GM12875 (cell line): ENCODE results near the gene CISH.

Source experiments
- H3K4me3 ChIP-seq: one replicate; pipeline ENCODE4 v1.5.1; 2011; ENCODE audit warnings: low read depth, low read length, control low read depth
- CTCF ChIP-seq: IDR thresholded peaks from 2 replicates; pipeline ENCODE4 v1.5.1; 2011; ENCODE audit warnings: low read depth, mild to moderate bottlenecking, control low read depth, inconsistent platforms, low read length, moderate library complexity, borderline replicate concordance; ENCODE audit not compliant: insufficient read depth

The CISH gene

DNA sequence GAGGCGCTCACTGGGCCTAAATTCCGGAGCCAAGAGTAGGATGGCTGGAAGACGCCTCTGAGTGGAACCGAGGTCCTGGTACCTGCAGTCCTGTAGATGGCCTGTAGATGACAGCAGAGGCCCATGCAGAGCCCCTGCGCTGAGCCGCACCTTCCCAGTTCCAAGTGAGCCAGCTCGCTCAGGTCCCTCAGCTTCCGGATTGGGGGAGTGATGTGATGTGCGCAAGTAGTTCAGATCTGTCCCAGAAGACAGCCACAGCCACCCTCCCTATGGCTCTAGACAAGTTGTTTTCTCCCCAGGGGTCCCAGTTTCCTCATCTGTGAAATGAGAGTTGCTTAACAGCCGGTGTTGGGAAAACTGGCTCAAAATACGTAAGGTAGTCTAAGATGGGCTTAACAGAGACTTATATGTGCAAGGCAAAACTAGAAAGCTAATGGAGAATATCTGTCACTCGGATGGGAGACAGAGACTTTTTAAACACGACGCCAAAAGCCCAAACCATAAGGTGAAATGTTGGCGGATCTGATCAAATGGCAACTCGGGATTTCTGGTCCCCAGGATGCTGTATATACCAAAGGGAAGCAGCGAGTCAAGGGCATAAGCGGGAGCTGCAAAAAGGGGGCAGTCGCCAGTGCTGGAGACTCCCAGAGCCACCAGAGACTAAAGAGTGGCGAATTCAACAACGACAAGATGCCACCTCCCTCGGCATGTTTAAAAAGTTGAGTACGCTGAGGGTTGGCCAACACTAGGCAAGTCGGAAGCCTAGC, 4.6 kb upstream of the CISH start:
- H3K4me3 ChIP-seq = peak overlapping the region; percentile 43
- peak; percentile 100 for TF ChIP-seq CTCF

DNA sequence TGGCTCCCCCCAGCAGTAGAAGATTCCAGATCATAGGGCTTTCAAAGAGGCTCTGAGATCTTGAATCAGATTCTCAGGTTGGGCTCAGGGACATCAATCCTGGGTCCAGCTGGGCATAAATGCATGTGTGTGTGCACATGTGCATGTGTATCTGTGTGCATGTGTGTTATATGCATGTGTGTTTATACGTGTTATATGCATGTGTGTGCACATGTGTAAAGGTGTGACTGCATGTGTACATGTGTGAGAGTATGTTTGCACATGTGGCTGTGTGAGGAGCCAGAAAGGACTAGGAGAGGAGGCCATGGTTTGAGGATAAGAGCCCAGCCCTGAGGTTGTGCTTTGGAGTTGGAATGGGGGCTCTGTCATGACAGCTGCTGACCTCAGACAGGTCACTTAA, 3.6 kb upstream of the CISH start:
- H3K4me3 ChIP-seq = no peak overlapping the region
- no peak for TF ChIP-seq CTCF

- no peak for TF ChIP-seq CTCF
- no peak overlapping the region for H3K4me3 ChIP-seq
Measured at GRCh38 chr3:50612970-50613846, 1.6 kb upstream of the CISH start.

DNA sequence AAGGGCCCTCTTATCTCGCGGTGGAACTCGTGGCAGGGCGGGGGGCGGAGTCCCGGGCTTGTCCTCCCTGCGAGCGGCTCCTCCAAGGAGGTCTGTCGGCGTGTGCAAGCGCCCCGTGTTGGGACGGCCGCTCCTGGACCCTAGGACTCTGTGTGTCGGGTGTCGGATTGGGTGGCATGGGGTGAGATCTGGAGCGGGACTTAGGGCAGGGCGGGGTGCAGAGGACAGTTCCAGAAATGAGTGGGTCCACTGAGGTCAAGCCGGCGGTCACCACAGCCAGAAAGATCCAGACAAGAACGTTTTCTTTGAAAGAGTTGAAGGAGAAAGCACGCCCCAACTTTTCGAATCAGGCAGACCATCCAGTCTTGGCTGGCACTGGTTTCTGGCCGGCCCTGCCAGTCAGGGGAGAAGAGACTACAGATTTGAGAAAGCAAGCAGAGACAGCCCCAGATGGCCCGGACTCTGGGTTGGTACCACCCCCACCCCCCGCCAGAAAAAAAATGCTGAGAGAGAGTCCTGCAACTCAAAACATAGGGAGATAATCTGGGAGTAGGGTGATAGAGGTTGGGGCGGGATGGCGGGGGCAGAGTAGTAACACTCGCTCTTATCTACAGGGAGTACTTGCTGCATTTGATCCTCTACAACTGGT, 784 bp upstream of the CISH start:
- TF ChIP-seq CTCF = no peak
- peak overlapping the region; percentile 66 for H3K4me3 ChIP-seq

DNA sequence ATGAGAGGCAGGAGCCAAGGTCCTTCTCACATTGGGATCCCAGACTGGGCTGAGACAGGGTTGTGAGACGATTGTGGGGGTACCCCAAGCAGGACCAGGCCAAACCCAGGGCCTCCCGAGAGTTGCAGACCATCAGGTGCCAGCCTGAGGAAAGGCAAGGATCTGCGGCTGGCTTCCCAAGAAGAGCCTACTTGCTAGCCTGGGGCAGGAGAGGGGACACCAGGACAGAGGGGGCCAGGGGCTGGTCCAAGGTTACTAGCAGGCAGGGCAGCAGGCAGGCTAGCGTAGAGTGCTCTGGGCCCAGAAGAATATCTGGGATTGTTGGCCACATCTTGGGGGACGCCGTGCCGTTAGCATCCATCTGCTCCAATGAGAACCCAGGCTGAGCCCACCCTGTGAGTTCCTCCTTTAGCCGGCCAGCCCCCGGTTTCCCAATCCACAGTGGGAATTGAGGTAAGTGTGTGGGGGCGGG, 546 bp downstream of the CISH start:
- TF ChIP-seq CTCF = no peak
- H3K4me3 ChIP-seq = peak overlapping the region; percentile 66

DNA sequence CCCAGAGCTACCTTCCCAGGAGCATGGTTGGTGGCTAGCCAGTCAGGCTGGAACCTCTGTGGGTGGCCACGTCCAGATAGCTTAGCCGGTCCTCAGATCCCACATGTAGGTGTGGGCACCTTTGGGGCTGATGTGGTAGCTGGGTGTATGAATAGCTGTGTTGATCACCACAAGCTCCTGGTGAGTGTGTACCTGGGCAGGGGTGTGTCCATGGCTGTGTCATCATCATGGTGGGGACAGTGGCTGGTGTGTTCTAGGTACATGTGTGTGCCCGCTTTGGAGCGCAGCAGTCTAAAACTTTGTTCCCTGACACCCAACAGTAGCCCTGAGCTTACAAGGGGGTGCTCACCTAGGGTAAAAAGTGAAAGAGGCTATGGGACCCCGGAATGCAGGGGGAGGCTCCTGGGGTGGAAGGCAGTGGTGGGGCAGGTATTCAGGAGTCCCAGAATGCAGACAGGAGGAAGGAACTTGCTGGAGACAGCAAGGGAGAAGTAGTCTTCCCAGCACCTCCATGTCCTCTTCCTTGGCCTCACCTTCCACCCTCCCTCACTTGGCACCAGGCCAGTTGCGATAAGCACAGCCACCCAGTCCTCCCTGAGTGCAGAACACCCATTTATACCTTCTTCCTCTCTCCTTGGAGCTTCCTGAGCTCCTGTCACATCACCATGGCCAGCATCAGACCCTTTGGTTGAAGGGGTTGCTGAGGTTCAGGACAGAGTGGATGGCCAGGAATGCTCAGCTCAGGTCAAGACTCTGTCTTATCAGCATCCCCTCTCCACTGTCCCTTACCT, 1.2 kb downstream of the CISH start:
- H3K4me3 ChIP-seq = no peak overlapping the region
- no peak for TF ChIP-seq CTCF
